ENCODE data around the gene ODF2L.

The ODF2L gene

GRCh38 chr1:86419277-86419903, 23.3 kb upstream of the ODF2L start:
- Mint-ChIP-seq H3K4me3 (peak overlapping the region; percentile 59 to 61), H3K9me3 (no peaks in the 10 kb centered on the region), H3K4me1 (peaks cover 2 to 6% of the 10 kb centered on the region in 2 donors), H3K36me3 (no peaks in the 10 kb centered on the region), H3K27me3 (peaks cover 5 to 6% of the 10 kb centered on the region in 2 donors), H3K27ac (peak overlapping the region; percentile 6)
- ATAC-seq (replicated peaks) (peak; percentile 85 to 87), DNase-seq (peak; percentile 14)

- Mint-ChIP-seq H3K4me1 (peaks cover 2 to 6% of the 10 kb centered on the region in 2 donors), H3K27ac (no peak overlapping the region), H3K27me3 (no peaks in the 10 kb centered on the region), H3K9me3 (no peaks in the 10 kb centered on the region), H3K4me3 (no peak overlapping the region), H3K36me3 (no peaks in the 10 kb centered on the region)
- DNase-seq (no peak), ATAC-seq (replicated peaks) (no peak)
These were observed 20.2 kb upstream of the ODF2L start for GRCh38 chr1:86416343-86416742.

GRCh38 chr1:86410879-86411278, 14.8 kb upstream of the ODF2L start:
- no peaks in the 10 kb centered on the region for H3K27me3 Mint-ChIP-seq
- H3K4me1 Mint-ChIP-seq, result no peaks in the 10 kb centered on the region
- DNase-seq (no peak), ATAC-seq (replicated peaks) (no peak)
- no peaks in the 10 kb centered on the region for H3K36me3 Mint-ChIP-seq
- H3K4me3 Mint-ChIP-seq, result no peak overlapping the region
- H3K9me3 Mint-ChIP-seq, result no peaks in the 10 kb centered on the region
- H3K27ac Mint-ChIP-seq, result no peak overlapping the region

- no peaks in the 10 kb centered on the region for H3K4me1 Mint-ChIP-seq
- no peaks in the 10 kb centered on the region for H3K27me3 Mint-ChIP-seq
- DNase-seq (no peak), ATAC-seq (replicated peaks) (no peak)
- no peak overlapping the region for H3K27ac Mint-ChIP-seq
- no peak overlapping the region for H3K4me3 Mint-ChIP-seq
- no peaks in the 10 kb centered on the region for H3K9me3 Mint-ChIP-seq
- no peaks in the 10 kb centered on the region for H3K36me3 Mint-ChIP-seq
These were observed 13.4 kb upstream of the ODF2L start for GRCh38 chr1:86409416-86410021.

GRCh38 chr1:86396498-86396890, 371 bp upstream of the ODF2L start:
- Mint-ChIP-seq H3K4me3 (peak overlapping the region; percentile 93 to 94), H3K4me1 (peaks cover 11 to 21% of the 10 kb centered on the region in 2 donors), H3K27ac (peak overlapping the region; percentile 95), H3K36me3 (peaks cover 0 to 2% of the 10 kb centered on the region in 2 donors), H3K9me3 (no peaks in the 10 kb centered on the region), H3K27me3 (no peaks in the 10 kb centered on the region)
- DNase-seq (no peak), ATAC-seq (replicated peaks) (peak; percentile 14 to 21)

GRCh38 chr1:86394416-86394815, 1.7 kb downstream of the ODF2L start:
- no peak for DNase-seq
- peak overlapping the region; percentile 11 to 27 for H3K4me3 Mint-ChIP-seq
- no peaks in the 10 kb centered on the region for H3K27me3 Mint-ChIP-seq
- peak overlapping the region; percentile 32 for H3K27ac Mint-ChIP-seq
- no peak for ATAC-seq (replicated peaks)
- H3K4me1 Mint-ChIP-seq, result peaks cover 22 to 42% of the 10 kb centered on the region in 2 donors
- peaks cover 0 to 3% of the 10 kb centered on the region in 2 donors for H3K9me3 Mint-ChIP-seq
- H3K36me3 Mint-ChIP-seq, result peaks cover 7 to 11% of the 10 kb centered on the region in 2 donors

GRCh38 chr1:86389307-86389706, 6.8 kb downstream of the ODF2L start:
- H3K9me3 Mint-ChIP-seq, result peaks cover 0 to 3% of the 10 kb centered on the region in 2 donors
- H3K27me3 Mint-ChIP-seq, result no peaks in the 10 kb centered on the region
- ATAC-seq (replicated peaks), result no peak
- H3K4me1 Mint-ChIP-seq, result peaks cover 16 to 27% of the 10 kb centered on the region in 2 donors
- peaks cover 5 to 11% of the 10 kb centered on the region in 2 donors for H3K36me3 Mint-ChIP-seq
- H3K4me3 Mint-ChIP-seq, result peak overlapping the region in 1 of 2 donors; percentile 2
- DNase-seq, result no peak
- H3K27ac Mint-ChIP-seq, result no peak overlapping the region

- Mint-ChIP-seq H3K9me3 (peaks cover 0 to 3% of the 10 kb centered on the region in 2 donors), H3K27me3 (no peaks in the 10 kb centered on the region), H3K36me3 (peaks cover 5 to 11% of the 10 kb centered on the region in 2 donors), H3K4me1 (peaks cover 16 to 25% of the 10 kb centered on the region in 2 donors), H3K4me3 (no peak overlapping the region), H3K27ac (no peak overlapping the region)
- DNase-seq, result no peak
- no peak for ATAC-seq (replicated peaks)
These were observed 7.3 kb downstream of the ODF2L start for GRCh38 chr1:86388777-86389176.

GRCh38 chr1:86387916-86388627, 8.1 kb downstream of the ODF2L start:
- Mint-ChIP-seq H3K27me3 (no peaks in the 10 kb centered on the region), H3K4me3 (no peak overlapping the region), H3K36me3 (peaks cover 5 to 11% of the 10 kb centered on the region in 2 donors), H3K4me1 (peaks cover 14 to 25% of the 10 kb centered on the region in 2 donors), H3K27ac (no peak overlapping the region), H3K9me3 (peaks cover 0 to 3% of the 10 kb centered on the region in 2 donors)
- DNase-seq, result no peak
- no peak for ATAC-seq (replicated peaks)

GRCh38 chr1:86382878-86383277, 13.2 kb downstream of the ODF2L start:
- no peak overlapping the region for H3K4me3 Mint-ChIP-seq
- H3K27ac Mint-ChIP-seq, result no peak overlapping the region
- H3K27me3 Mint-ChIP-seq, result no peaks in the 10 kb centered on the region
- no peaks in the 10 kb centered on the region for H3K4me1 Mint-ChIP-seq
- peaks cover 5% of the 10 kb centered on the region in 2 donors for H3K9me3 Mint-ChIP-seq
- DNase-seq (no peak), ATAC-seq (replicated peaks) (no peak)
- H3K36me3 Mint-ChIP-seq, result peaks cover 11% of the 10 kb centered on the region in 2 donors

GRCh38 chr1:86381223-86381622, 14.9 kb downstream of the ODF2L start:
- peaks cover 28% of the 10 kb centered on the region in 2 donors for H3K36me3 Mint-ChIP-seq
- DNase-seq (no peak), ATAC-seq (replicated peaks) (no peak)
- peaks cover 12 to 14% of the 10 kb centered on the region in 2 donors for H3K9me3 Mint-ChIP-seq
- no peak overlapping the region for H3K27ac Mint-ChIP-seq
- H3K4me3 Mint-ChIP-seq, result no peak overlapping the region
- H3K4me1 Mint-ChIP-seq, result no peaks in the 10 kb centered on the region
- no peaks in the 10 kb centered on the region for H3K27me3 Mint-ChIP-seq

GRCh38 chr1:86380257-86380861, 15.8 kb downstream of the ODF2L start:
- Mint-ChIP-seq H3K4me3 (no peak overlapping the region), H3K27me3 (no peaks in the 10 kb centered on the region), H3K9me3 (peaks cover 12 to 14% of the 10 kb centered on the region in 2 donors), H3K4me1 (no peaks in the 10 kb centered on the region), H3K27ac (no peak overlapping the region), H3K36me3 (peaks cover 29 to 30% of the 10 kb centered on the region in 2 donors)
- no peak for DNase-seq
- ATAC-seq (replicated peaks), result peak in 1 of 2 donors; percentile 38

- DNase-seq, result no peak
- peaks cover 31 to 39% of the 10 kb centered on the region in 2 donors for H3K36me3 Mint-ChIP-seq
- peaks cover 12 to 14% of the 10 kb centered on the region in 2 donors for H3K9me3 Mint-ChIP-seq
- H3K27me3 Mint-ChIP-seq, result no peaks in the 10 kb centered on the region
- H3K4me3 Mint-ChIP-seq, result no peak overlapping the region
- no peak overlapping the region for H3K27ac Mint-ChIP-seq
- no peaks in the 10 kb centered on the region for H3K4me1 Mint-ChIP-seq
- ATAC-seq (replicated peaks), result no peak
These were observed 17.3 kb downstream of the ODF2L start for GRCh38 chr1:86378813-86379212.

- H3K27me3 Mint-ChIP-seq, result no peaks in the 10 kb centered on the region
- peaks cover 12 to 14% of the 10 kb centered on the region in 2 donors for H3K9me3 Mint-ChIP-seq
- H3K4me3 Mint-ChIP-seq, result no peak overlapping the region
- no peak for DNase-seq
- H3K27ac Mint-ChIP-seq, result peak overlapping the region; percentile 20
- H3K4me1 Mint-ChIP-seq, result no peaks in the 10 kb centered on the region
- H3K36me3 Mint-ChIP-seq, result peaks cover 32 to 50% of the 10 kb centered on the region in 2 donors
- no peak for ATAC-seq (replicated peaks)
These were observed 18.8 kb downstream of the ODF2L start for GRCh38 chr1:86377341-86377740.

All from stimulated activated naive B cell treated with anti-CD40 and anti-IgM and Interleukin-4, amounts not matched to agents 10 μg/mL and 1 μg/mL and 100 μg/mL, for 72 hours (primary cell).